B cell (primary cell): ENCODE measurements around the gene TBC1D32.

Experiments
- CTCF ChIP-seq: fragments of 200-600 bp; IDR thresholded peaks from one replicate; pipeline ENCODE4 v1.8.0; 2022; ENCODE audit warnings: antibody characterized with exemption, mild to moderate bottlenecking
- EZH2 ChIP-seq: IDR thresholded peaks from 2 replicates; pipeline ENCODE4 v1.6.1; 2012; ENCODE audit warnings: borderline replicate concordance, low read depth, mild to moderate bottlenecking, moderate library complexity, low read length; ENCODE audit not compliant: insufficient read depth, poor library complexity, severe bottlenecking

GRCh38 chr6:121351916-121352315 is 17.6 kb upstream of the TBC1D32 start:
- TF ChIP-seq CTCF (no peak), EZH2 (no peak)
